K562 (cell line): Measurements from ENCODE around the gene CHPF2. TPM values are rescaled to one million over a fixed set of nuclear protein-coding genes. Genes with fewer than 3 reads are reported as not detected.

Source experiments
- ATF1 ChIP-seq, 2 experiments: fragments of 450-650 bp in 1 of 2; IDR thresholded peaks; 2 replicates each; pipeline ENCODE4 v1.6.1; 2016; ENCODE audit warnings: missing compliant biosample characterization in 1 of 2, missing genetic modification characterization in 1 of 2
- BACH1 ChIP-seq: fragments of 200-800 bp; sonication (Bioruptor generic); IDR thresholded peaks from 2 replicates; pipeline ENCODE4 v1.6.1; 2016; ENCODE audit warnings: missing genetic modification characterization, missing compliant biosample characterization
- BRD9 ChIP-seq: fragments of 450-650 bp; IDR thresholded peaks from 2 replicates; pipeline ENCODE4 v1.6.1; 2018; ENCODE audit warnings: low read depth; ENCODE audit not compliant: partially characterized antibody
- CBFA2T2 ChIP-seq: fragments of 450-650 bp; conservative IDR thresholded peaks from 2 replicates; pipeline ENCODE4 v1.6.1; 2017; ENCODE audit warnings: mild to moderate bottlenecking
- CBX3 ChIP-seq, 2 experiments: IDR thresholded peaks; 1 replicate in 1 of 2; 2 replicates in 1 of 2; pipeline ENCODE4 v1.6.1; 2012; ENCODE audit warnings: inconsistent platforms in 2 of 2, low read length in 2 of 2, borderline replicate concordance in 1 of 2, control low read depth in 1 of 2
- CEBPB ChIP-seq: fragments of 450-650 bp; IDR thresholded peaks from 2 replicates; pipeline ENCODE4 v1.6.1; 2016; ENCODE audit warnings: missing genetic modification characterization, missing compliant biosample characterization
- E2F5 ChIP-seq: sonication (generic); formaldehyde crosslinking; IDR thresholded peaks from 2 replicates; pipeline ENCODE4 v1.8.0; 2022; ENCODE audit warnings: mild to moderate bottlenecking, missing genetic modification reagents
- GATAD2A ChIP-seq: fragments of 450-650 bp; IDR thresholded peaks from 2 replicates; pipeline ENCODE4 v1.6.1; 2017
- HINFP ChIP-seq: fragments of 450-650 bp; conservative IDR thresholded peaks from 2 replicates; pipeline ENCODE4 v1.6.1; 2016; ENCODE audit warnings: missing genetic modification characterization, low read depth, mild to moderate bottlenecking, control low read depth, missing compliant biosample characterization
- HMGN3 ChIP-seq: IDR thresholded peaks from 2 replicates; pipeline ENCODE4 v1.6.1; 2011; ENCODE audit warnings: borderline replicate concordance, low read depth, mild to moderate bottlenecking, mixed read lengths, low read length; ENCODE audit not compliant: insufficient read length; ENCODE audit errors: extremely low read depth
- MEF2A ChIP-seq: IDR thresholded peaks from 2 replicates; pipeline ENCODE4 v1.6.1; 2011; ENCODE audit warnings: low read depth, mild to moderate bottlenecking, low read length, moderate library complexity; ENCODE audit not compliant: control insufficient read depth
- MTA2 ChIP-seq: fragments of 450-650 bp; IDR thresholded peaks from 2 replicates; pipeline ENCODE4 v1.6.1; 2016; ENCODE audit warnings: low read depth
- NCOR1 ChIP-seq: fragments of 450-650 bp; IDR thresholded peaks from 2 replicates; pipeline ENCODE4 v1.6.1; 2016; ENCODE audit warnings: mild to moderate bottlenecking, moderate library complexity
- NEUROD1 ChIP-seq: fragments of 150-350 bp; IDR thresholded peaks from 2 replicates; pipeline ENCODE4 v1.6.1; 2014; ENCODE audit warnings: borderline replicate concordance, low read length, low read depth; ENCODE audit not compliant: partially characterized antibody
- RB1 ChIP-seq: fragments of 450-650 bp; IDR thresholded peaks from 2 replicates; pipeline ENCODE4 v1.6.1; 2017; ENCODE audit warnings: low read depth, mild to moderate bottlenecking
- RBM39 ChIP-seq: fragments of 200-400 bp; formaldehyde crosslinking; optimal IDR thresholded peaks from 2 replicates; pipeline ENCODE3; 2018; ENCODE audit warnings: low read depth, low read length
- TCF7L2 ChIP-seq: fragments of 150-350 bp; IDR thresholded peaks from 2 replicates; pipeline ENCODE4 v1.6.1; 2016; ENCODE audit warnings: low read depth, mild to moderate bottlenecking, low read length, moderate library complexity
- THRA ChIP-seq: fragments of 450-650 bp; IDR thresholded peaks from 2 replicates; pipeline ENCODE4 v1.6.1; 2017; ENCODE audit warnings: mild to moderate bottlenecking, moderate library complexity
- ZBTB5 ChIP-seq: fragments of 450-650 bp; IDR thresholded peaks from 2 replicates; pipeline ENCODE4 v1.6.1; 2017; ENCODE audit warnings: antibody characterized with exemption
- ZFP1 ChIP-seq: fragments of 450-650 bp; formaldehyde crosslinking; IDR thresholded peaks from 2 replicates; pipeline ENCODE4 v1.4.0; 2020; ENCODE audit warnings: mild to moderate bottlenecking, mixed read lengths
- ZNF133 ChIP-seq: fragments of 250-450 bp; sonication (Bioruptor Pico); IDR thresholded peaks from 2 replicates; pipeline ENCODE4 v1.4.0; 2020; ENCODE audit warnings: mild to moderate bottlenecking
- ZNF217 ChIP-seq: sonication (generic); formaldehyde crosslinking; IDR thresholded peaks from 2 replicates; pipeline ENCODE4 v1.8.0; 2022; ENCODE audit warnings: mild to moderate bottlenecking, missing genetic modification reagents
- ZNF41 ChIP-seq: fragments of 250-450 bp; sonication (Bioruptor Pico); conservative IDR thresholded peaks from 2 replicates; pipeline ENCODE4 v1.4.0; 2020; ENCODE audit warnings: mild to moderate bottlenecking
- polyA plus RNA-seq, 8 experiments: library from polyadenylated mRNA; depleted of rRNA in 4 of 8; stranded (reverse) in 5 of 8; unstranded in 3 of 8; fragments of >200 nt; fragmentation: Nextera tagmentation in 2 of 8; fragmentation: Illumina TruSeq in 1 of 8; extraction: Ambion mirVana in 2 of 8; extraction: Trizol in 1 of 8; gene quantifications; 2 replicates each; pipeline versions ENCODE4 v1.2.1 to v1.2.3, GENCODE V29; 2011 to 2014; ENCODE audit warnings: inconsistent platforms in 1 of 8, missing spikeins in 1 of 8
- total RNA-seq, 7 experiments: library from RNA; depleted of rRNA in 6 of 7; stranded (reverse); fragments of >200 nt in 6 of 7; fragmentation: Illumina TruSeq in 2 of 7; extraction: Trizol in 2 of 7; gene quantifications; 2 replicates each; pipeline versions ENCODE4 v1.2.1 to v1.2.3, GENCODE V29; 2011 to 2021; ENCODE audit warnings: low replicate concordance in 1 of 7

Gene CHPF2
- total and polyA plus RNA-seq, 9 of the 15 experiments (the other 6 are each of a cell fraction or from before 2014, with no cell fraction given): 0.08 to 32.8 (median 10.5) TPM

GRCh38 chr7:151226875-151227782 lies 5.2 kb upstream of the CHPF2 start, which contains the start of gene ABCF2 (continued):
- TF ChIP-seq NEUROD1 (peak; percentile 52), ATF1 (CRISPR knock-in tag; IDR thresholded peaks at IDR 0.05) (peak; percentile 95), ATF1 (tag; IDR thresholded peaks at IDR 0.05) (peak; percentile 100), CBX3 (IDR thresholded peaks at IDR 0.05; ENCODE audit: borderline replicate concordance in 1 of 2, low read length in 2 of 2) (peak in 1 of 2 experiments; percentile 45; a peak in 1 of 3 replicates), BACH1 (tag) (peak; percentile 66; the same call in 1 of the 2 replicates), BRD9 (no peak), TCF7L2 (no peak), MEF2A (no peak), RB1 (peak; percentile 87; the same call in 1 of the 2 replicates), E2F5 (CRISPR knock-in tag) (0 out of 2 replicates have a peak, but pooled peaks have one; percentile 57), CEBPB (tag) (peak; percentile 100), HINFP (tag) (no peak), NCOR1 (no peak), ZNF217 (CRISPR knock-in tag) (no peak), MTA2 (0 out of 2 replicates have a peak, but pooled peaks have one; percentile 8), RBM39 (peak; percentile 24), HMGN3 (peak; percentile 89), ZBTB5 (no peak), GATAD2A (peak; percentile 53; the same call in 1 of the 2 replicates), THRA (no peak), ZNF41 (no peak), ZNF133 (CRISPR knock-in tag) (no peak), CBFA2T2 (no peak), ZFP1 (CRISPR knock-in tag) (no peak)
